Posterior cingulate gyrus (tissue), 11 donors: ENCODE results near the gene ACSS1.

Source experiments
- DNase-seq, 10 donors: peaks; one replicate each; pipeline versions ENCODE4 v3.0.0 to v3.0.0-alpha.2; 2020 to 2021; ENCODE audit warnings: mixed read lengths in 3 of 10
- intact Hi-C: fragments of 100-400 bp; cut with DNase I; formaldehyde crosslinking; loops from one replicate; pipeline ENCODE4 v1.15.1; 2023

The ACSS1 gene

DNA sequence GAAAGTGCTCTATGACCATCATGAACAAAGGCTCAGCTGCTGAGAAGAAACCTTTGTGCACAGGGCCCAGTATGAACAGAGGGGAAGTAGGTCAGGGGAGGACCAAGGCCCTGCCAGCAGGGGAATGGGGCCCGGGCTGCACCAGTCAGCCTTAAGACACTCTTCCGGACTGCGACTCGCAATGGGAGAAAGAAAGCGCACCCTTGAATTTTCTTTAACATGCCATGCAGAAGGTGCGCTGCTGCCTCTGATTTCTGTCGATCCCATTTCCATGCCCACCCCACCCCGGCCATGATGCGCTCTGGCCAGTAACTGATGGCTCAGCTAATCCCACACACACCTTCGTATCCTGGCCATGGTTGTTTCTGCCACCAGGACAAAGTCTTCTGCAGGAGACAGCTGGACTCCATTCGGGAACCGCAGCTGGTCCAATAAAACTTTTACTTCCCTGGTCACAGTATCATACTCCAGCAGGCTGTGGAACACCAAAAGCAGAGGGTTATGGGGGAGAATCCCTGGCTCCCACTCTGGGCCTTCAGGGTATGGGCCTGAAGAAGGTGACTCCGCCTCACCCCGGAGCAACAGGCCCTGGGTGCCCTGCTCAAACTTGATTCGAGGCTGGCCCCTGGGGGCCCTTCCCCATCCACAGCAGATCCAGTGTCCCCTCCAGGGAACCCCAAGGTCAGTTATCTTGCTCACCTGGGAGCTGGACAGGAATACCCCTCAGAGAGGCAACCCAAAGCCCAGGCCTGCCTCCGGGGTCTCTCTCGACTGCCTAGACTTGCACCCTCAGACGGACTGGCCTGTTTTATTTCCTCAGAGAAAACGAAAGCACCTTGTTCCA is 88.5 kb downstream of the ACSS1 start:
- intact Hi-C loops, result no loop called here
- peak in 1 of 10 donors; percentile 58 for DNase-seq

DNA sequence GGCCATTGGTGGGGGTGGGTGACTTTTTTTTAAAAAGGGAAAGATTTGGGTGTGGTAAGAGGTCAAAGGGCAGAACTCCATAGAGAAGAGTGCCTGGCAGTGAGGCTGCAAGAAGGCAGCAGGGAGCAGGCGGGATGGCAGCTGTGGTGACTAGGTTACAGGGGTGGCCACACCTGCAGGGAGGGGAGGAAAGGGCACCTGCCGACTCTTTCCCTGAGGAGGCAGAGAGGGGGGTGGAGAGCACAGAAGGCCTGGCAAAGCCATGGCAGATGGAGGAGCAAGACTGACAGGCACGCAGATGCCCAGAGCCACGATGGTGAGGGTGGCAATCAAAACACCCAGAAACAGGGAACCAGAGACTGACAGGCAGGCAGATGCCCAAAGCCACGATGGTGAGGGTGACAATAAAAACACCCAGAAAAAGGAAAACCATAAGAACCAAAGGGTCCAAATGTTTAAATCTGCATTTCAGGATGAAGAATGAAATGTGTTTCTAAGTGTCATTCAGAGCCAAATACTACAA is 89.6 kb downstream of the ACSS1 start:
- intact Hi-C loops, result no loop called here
- DNase-seq, result peak in 1 of 10 donors; percentile 35

DNA sequence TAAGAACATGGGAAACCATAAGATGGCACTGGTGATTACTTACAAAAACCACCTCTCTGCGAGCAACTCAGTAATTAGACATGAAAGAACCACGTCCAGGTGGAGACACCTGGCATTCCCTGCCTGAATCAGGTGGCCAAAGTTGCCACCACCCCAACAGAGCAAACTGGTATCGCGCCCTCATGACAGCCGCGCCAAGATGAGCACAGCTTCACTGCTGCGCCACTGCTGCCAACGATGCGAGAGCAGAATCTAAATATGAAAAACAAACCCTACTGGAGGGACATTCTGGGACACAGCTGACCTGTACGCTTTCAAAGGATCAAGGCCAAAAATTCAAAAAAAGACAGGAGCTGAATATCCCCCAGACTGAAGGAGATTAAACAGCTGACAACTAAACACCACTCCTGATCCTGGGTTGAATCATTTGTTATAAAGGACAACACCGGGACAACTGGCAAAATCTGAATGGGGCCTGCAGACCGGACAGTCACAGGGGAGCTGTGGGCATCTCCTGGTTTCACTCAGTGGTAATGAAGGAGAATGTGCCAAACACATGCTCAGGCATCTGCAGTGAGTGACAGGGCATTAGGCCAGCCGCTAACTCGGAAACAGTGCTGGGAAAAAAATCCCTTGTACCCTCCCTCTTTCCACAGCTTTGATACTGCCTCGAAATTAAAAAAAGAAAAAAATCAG is 91.5 kb downstream of the ACSS1 start:
- intact Hi-C loops, result no loop called here
- DNase-seq, result peak in 1 of 10 donors; percentile 62

DNA sequence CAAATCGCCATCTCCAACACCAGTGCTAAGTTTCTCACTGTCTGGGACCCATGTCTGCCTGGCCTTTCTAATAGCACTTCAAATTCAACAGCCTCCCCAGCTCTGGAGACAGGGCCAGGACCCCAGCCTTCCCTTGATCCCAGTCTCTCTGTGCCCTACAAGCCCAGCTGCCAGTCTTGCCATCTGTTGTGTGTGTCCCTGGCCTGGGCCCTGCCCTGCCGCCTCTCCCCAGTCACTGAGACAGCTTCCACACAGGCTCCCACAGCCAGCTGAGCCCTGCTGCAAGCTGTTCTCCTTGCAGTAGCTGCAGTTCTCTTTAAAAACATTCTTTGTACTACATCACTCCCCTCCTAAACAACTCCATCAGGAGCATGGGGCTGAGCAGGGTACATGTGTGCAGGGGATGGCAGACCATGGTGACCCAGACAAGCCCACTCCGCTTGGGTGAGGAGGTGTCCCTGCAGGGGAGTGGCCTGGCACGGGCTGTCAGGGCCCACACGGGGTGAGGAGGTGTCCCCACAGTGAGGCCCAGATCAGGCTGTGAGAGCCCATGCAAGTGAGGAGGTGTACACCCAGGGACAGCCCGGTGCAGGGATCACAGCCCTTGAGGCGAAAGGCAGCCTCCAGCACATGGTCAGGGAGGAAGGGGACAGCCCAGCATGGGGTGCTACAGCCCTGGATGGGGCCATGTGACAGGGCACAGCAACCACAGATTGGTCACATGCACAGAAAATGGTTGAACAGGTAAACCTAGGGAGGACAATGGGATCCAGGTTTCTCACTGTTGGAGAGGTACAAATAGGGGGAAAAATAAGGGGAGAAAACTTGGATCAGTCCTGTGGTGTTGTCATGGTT is 92.6 kb downstream of the ACSS1 start:
- intact Hi-C loops, result no loop called here
- DNase-seq, result peak in 1 of 10 donors; percentile 87

DNA sequence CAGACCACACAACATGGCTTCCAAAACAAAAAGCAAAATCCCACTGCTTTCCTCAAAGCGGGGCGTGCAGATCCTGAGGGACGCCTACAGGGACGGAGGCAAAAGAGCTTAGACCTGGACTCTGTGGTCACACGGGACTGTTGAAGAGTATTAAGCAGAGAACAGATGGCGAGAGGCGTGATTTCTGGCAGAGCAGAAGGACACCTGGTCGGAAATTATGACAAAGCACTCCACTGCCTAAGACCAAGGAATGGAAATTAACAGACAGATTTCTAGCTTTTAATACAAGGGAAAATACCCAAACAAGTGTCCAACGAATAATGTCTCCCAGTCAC is 93.5 kb downstream of the ACSS1 start:
- intact Hi-C loops, result no loop called here
- no peak for DNase-seq

DNA sequence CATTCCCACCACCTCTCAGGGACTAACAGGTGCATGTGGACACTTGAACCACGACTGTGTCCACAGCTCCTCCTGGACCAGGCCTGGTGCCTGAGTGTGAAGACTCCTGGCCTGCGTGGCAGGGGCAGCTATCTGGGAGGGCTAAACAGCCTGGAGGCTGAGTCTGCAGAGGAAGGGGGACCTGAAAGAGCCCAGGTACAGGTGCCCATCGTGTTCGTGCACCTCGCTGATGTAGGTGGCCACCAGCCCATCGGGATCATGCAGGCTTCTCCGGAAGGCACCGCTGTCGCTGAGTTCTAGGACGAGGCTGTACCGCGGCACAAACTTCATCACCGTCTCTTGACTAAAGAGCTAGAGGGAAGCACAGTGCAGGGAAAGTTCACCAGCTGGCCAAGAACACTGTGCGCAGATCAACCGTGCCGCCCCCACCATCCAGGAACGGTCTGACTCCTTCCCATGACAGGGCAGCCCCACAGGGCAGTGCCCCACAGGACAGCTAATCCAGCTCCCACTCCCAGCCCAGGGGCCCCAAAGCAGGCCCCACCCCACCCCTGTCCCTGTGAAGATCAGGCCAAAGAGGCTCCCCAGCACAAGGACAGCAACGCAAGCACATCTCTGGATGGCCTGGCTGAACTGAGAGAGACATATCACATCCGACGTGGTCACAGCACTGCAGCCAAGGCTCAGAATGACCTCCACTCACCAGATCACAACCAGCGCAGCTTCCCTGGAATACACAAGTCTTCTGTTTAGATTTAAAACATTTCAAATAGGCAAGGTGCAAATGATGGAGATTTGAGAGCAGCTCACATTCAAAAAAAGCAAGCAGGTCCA is 94.0 kb downstream of the ACSS1 start:
- intact Hi-C loops, result no loop called here
- no peak for DNase-seq

DNA sequence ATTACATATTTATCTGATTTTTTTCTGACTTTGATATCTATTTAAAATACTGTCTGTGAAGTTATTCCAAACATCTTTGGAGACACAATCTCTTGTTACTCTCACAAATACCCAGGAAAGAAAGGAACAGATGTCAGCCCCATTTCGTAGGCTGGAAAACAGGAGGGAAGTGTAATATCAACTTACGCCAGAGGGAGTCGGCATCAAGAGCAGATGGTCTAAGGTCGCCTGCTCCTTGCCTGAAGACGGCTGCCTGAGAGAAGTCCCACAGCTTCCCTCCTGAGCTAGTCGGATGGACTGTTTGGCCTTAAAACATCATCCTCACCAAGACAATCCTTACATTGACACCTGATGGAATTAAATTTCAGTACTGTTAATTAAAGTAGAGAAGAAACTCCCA is 95.4 kb downstream of the ACSS1 start:
- DNase-seq, result no peak
- intact Hi-C loops, result no loop called here

DNA sequence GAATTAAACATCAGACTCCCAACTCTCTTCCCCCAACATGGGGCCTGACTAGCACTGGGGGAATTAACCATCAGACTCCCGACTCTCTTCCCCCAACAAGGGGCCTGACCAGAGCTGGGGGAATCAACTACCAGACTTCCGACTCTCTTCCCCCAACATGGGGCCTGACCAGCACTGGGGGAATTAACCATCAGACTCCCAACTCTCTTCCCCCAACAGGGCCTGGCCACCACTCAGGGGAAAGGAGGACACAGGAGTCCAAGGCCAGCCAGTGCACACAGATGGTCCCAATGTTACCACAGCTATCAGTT is 95.8 kb downstream of the ACSS1 start:
- no peak for DNase-seq
- intact Hi-C loops, result no loop called here

DNA sequence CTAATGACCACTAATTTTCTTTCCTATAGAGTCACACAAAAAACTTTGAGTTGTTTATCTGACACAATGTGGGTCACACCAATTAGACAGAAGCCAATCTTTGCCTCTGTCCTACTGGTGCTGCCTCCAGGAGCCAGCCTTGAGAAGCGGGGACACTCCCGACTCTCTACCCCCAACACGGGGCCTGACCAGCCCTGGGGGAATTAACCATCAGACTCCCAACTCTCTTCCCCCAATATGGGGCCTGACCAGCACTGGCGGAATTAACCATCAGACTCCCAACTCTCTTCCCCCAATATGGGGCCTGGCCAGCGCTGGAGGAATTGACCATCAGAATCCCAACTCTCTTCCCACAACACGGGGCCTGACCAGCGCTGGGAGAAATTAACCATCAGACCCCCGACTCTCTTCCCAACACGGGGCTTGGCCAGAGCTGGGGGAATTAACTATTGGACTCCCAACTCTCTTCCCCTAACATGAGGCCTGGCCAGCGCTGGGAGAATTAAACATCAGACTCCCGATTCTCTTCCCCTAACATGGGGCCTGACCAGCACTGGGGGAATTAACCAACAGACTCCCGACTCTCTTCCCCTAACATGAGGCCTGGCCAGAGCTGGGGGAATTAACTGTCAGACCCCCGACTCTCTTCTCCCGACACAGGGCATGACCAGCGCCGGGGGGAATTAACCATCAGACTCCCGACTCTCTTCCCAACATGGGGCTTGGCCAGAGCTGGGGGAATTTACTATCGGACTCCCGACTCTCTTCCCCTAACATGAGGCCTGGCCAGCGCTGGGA is 96.4 kb downstream of the ACSS1 start:
- intact Hi-C loops, result no loop called here
- no peak for DNase-seq

DNA sequence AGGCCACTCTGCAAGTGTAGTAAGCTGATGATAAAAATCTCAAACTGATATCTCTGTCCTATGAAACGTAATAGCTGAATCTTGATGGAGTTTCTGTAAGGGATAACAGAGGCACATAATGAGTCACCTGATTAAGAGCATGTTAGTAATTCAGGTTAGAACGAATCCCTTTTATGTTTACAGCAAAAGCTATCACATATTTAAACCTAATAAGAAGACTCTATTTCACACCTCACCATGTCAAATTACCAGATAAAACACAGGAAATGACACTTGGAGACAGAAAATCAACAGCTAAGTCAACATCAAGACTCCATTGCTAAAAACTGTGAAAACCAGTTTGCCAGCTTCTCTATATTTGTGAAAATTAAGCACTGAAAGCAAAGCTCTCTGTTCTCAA is 97.1 kb downstream of the ACSS1 start:
- intact Hi-C loops, result no loop called here
- no peak for DNase-seq

DNA sequence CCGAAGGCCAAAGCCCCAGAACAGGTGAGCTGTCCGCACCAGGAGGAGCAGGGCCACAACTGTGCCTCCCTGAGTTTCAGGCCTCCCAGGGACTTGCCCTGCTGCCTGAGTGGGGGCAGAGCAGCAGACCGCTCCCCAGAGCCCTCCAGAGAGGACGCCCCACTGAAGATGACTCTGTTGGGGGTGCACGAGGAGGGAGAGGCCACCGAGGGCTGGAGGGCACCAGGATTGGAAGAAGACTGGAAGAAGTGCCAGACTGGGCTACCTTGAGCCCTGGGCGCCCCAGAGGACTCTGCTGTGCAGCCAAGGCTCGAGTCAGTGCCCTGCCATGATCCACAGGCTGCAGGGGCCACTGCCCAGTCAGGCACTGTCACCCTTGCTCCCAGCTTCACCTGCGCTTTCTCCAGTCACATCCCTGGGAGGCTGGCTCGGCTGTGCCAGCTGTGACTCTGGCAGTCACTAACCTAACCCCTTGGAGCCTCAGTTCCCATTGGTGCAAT is 97.6 kb downstream of the ACSS1 start:
- intact Hi-C loops, result no loop called here
- peak in 2 of 10 donors; percentile 0 to 74 for DNase-seq

DNA sequence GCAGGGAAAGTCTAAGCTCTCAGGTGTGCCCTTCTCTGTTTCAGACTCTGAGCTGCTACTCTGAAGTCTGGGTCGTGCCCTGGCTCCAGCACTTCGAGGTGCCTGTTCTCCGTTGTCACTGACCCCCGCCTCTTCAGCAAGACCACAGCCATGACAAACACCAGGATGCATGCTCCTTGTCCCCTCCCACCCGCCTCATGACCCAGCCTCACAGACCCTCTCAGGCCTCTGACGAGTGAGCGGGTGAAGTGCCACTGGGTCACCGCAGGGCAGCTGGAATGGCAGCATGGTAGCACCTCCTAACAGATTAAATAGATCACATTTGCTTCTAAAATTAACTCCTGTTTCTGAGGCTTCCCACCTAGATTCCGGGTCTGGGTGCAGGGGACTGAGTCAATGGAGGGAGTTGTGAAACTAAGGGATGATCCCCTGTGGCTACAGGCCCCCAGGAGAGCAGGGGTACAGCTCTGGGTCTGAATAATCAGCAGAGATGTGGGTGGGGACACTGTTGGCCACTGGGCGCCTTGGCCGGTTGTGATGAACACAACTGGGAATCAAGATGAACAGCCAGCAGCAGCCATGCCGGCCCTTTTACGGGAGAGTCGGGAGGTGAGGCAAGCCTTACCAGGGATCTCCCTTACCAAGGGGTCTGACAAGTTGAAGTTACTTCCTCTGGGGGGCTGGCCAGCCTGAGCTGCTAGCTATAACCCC is 98.2 kb downstream of the ACSS1 start:
- peak in 1 of 10 donors; percentile 67 for DNase-seq
- intact Hi-C loops, result no loop called here

DNA sequence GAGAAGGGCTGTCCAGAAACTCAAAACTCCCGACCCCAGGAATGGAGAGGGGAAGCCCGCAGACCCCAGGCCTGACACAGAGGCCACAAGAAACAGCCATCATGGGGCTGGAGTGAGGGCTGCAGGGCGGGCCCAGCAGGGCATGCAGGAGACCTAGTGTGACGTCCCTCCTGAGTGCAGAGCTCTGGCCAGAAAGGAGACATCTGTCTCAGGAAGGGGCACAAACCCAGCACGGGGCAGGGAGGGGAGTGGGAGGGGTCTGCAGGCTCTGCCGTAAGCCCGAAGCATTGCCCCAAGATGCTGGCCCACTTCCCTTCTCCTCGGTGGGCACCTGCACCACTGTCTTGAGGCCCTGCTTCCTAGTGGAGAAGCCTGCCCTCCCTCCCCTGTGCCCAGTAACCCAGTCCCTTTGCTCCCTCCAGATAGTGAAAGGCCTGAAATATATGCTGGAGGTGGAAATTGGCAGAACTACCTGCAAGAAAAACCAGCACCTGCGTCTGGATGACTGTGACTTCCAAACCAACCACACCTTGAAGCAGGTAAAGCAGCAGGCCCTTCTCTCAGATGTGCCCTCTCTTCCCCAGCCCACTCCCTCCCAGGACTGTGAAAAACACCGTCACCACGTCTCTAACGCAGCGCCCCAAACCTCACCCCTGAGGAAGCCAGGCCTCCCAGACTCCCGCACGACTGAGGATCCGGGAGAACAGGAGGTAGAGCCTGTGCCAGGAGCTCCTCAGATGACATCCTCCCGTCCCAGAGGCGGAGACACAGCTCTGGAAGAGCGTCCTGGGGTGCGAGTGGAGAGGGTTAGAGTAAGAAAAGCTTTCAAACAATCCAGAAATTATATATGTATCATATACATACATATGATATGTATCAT is 99.2 kb downstream of the ACSS1 start:
- intact Hi-C loops, result no loop called here
- DNase-seq, result peak in 2 of 10 donors; percentile 63 to 66

DNA sequence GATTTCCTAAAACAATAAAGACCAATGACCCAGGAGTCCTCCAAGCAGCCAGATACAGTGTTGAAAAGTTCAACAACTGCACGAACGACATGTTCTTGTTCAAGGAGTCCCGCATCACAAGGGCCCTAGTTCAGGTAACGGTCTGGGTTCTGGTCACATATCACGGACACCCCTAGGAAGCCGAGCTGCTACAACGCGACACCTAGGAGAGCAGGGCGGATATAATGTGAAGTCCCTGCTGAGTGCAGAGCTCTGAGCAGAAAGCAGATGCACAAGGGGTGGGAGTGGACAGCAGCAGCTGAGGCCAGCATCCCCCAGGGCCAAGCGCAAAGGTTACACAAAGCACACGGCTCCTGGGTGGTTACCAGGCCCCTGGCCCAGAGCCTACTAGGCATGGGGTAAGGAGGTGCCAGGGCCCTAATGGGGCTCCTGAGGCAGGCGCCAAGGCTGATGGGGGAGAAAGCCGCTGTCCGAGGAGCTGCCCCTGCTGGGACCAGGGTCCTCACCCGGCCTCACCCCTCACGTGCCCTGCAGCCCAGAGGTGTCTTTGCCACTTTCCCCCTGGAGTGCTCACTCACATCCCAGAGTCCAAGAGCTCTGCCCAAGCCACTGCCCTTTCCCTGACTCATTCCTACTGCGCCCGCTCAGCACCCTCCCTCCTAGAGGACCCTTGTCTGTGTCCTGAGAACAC is 100.5 kb downstream of the ACSS1 start:
- DNase-seq, result peak in 1 of 10 donors; percentile 47
- intact Hi-C loops, result no loop called here
